H1 (cell line): ENCODE measurements around the gene NUP88. TPM values are rescaled to one million over a fixed set of nuclear protein-coding genes. Genes with fewer than 3 reads are reported as not detected.

ENCODE experiments used
- CREB1 ChIP-seq: IDR thresholded peaks from 2 replicates; pipeline ENCODE4 v1.6.1; 2012; ENCODE audit warnings: inconsistent platforms
- EZH2 ChIP-seq: fragments of 200-600 bp; sonication (generic); IDR thresholded peaks from 2 replicates; pipeline ENCODE4 v1.7.1; 2012; ENCODE audit warnings: low read depth, mild to moderate bottlenecking, moderate library complexity, low read length, inconsistent platforms; ENCODE audit not compliant: severe bottlenecking
- HDAC2 ChIP-seq, 2 experiments: fragments of 300-600 bp in 1 of 2; sonication (generic) in 1 of 2; IDR thresholded peaks; 2 replicates each; pipeline ENCODE4 v1.6.1; 2011 to 2012; ENCODE audit warnings: low read depth in 2 of 2, low read length in 2 of 2, mild to moderate bottlenecking in 2 of 2, moderate library complexity in 2 of 2, borderline replicate concordance in 1 of 2, inconsistent platforms in 1 of 2
- JUN ChIP-seq: IDR thresholded peaks from 2 replicates; pipeline ENCODE4 v1.6.1; 2011; ENCODE audit warnings: low read depth, mild to moderate bottlenecking, improper control_type of control experiment, low read length
- POLR2A ChIP-seq, 2 experiments: IDR thresholded peaks; 1 replicate in 1 of 2; 2 replicates in 1 of 2; pipeline ENCODE4 v1.6.1; 2011; ENCODE audit warnings: low read depth in 2 of 2, low read length in 2 of 2, mild to moderate bottlenecking in 2 of 2; ENCODE audit errors: control extremely low read depth in 1 of 2
- POU5F1 ChIP-seq: IDR thresholded peaks from 2 replicates; pipeline ENCODE4 v1.6.1; 2011; ENCODE audit warnings: low read depth, mild to moderate bottlenecking, low read length, moderate library complexity
- SIN3A ChIP-seq, 2 experiments: IDR thresholded peaks in 1 of 2; conservative IDR thresholded peaks in 1 of 2; 2 replicates each; pipeline ENCODE4 v1.6.1; 2011 to 2012; ENCODE audit warnings: low read length in 2 of 2, improper control_type of control experiment in 1 of 2, low read depth in 1 of 2, mild to moderate bottlenecking in 1 of 2
- SIX5 ChIP-seq: IDR thresholded peaks from 2 replicates; pipeline ENCODE4 v1.6.1; 2011; ENCODE audit warnings: mild to moderate bottlenecking, low read depth, low read length
- SP2 ChIP-seq: IDR thresholded peaks from 2 replicates; pipeline ENCODE4 v1.6.1; 2012; ENCODE audit warnings: mild to moderate bottlenecking, low read length, inconsistent platforms
- TAF7 ChIP-seq: optimal IDR thresholded peaks from 2 replicates; pipeline ENCODE3; 2011; ENCODE audit warnings: low read depth, mild to moderate bottlenecking, inconsistent platforms, low read length, moderate library complexity, borderline replicate concordance
- TCF12 ChIP-seq: IDR thresholded peaks from 2 replicates; pipeline ENCODE4 v1.6.1; 2011; ENCODE audit warnings: low read depth, mild to moderate bottlenecking, low read length
- polyA plus RNA-seq, 7 experiments: library from polyadenylated mRNA; depleted of rRNA in 3 of 7; stranded (reverse) in 5 of 7; unstranded in 2 of 7; fragments of >200 nt in 5 of 7; fragments of 200-250 nt in 2 of 7; gene quantifications; 1 replicate in 5 of 7; 2 replicates in 1 of 7; 4 replicates in 1 of 7; pipeline versions ENCODE4 v1.2.1 to v1.2.3, GENCODE V29; 2011 to 2013; ENCODE audit warnings: missing spikeins in 2 of 7, mixed read lengths in 2 of 7
- total RNA-seq: library from RNA; stranded (reverse); fragmentation: NEBNext Ultra II Directional; extraction: Animal tissue kit (Norgen Biotek cat#: 25700); gene quantifications from 2 replicates; pipeline ENCODE4 v1.2.1, GENCODE V29; 2021

NUP88 gene
- total and polyA plus RNA-seq, 2 of the 8 experiments (the other 6 are each of a cell fraction or from before 2014, with no cell fraction given) = 77.4 to 105 TPM

GRCh38 chr17:5464717-5465507 lies 45.5 kb upstream of the NUP88 start (continued):
- TF ChIP-seq POLR2A (IDR thresholded peaks at IDR 0.05; ENCODE audit: control extremely low read depth in 1 of 2, low read depth in 2 of 2, low read length in 2 of 2) = no peak
- TF ChIP-seq SIN3A (conservative IDR thresholded peaks at IDR 0.05 in 1 of 2, IDR thresholded peaks at IDR 0.05 in 1 of 2; ENCODE audit: low read depth in 1 of 2, low read length in 2 of 2) = no peak
- no peak for TF ChIP-seq HDAC2 (IDR thresholded peaks at IDR 0.05; ENCODE audit: borderline replicate concordance in 1 of 2, low read depth in 2 of 2, low read length in 2 of 2)
- TF ChIP-seq JUN = no peak
- no peak for TF ChIP-seq TAF7
- no peak for TF ChIP-seq EZH2
- no peak for TF ChIP-seq CREB1
- TF ChIP-seq SIX5 = no peak
- no peak for TF ChIP-seq POU5F1
- TF ChIP-seq TCF12 = no peak
- TF ChIP-seq SP2 = no peak
